Large intestine (tissue), 3 donors: ENCODE results near the gene NXPE3. TPM values are rescaled to one million over a fixed set of nuclear protein-coding genes. Genes with fewer than 3 reads are reported as not detected.

Experiments
- DNase-seq, 2 donors: peaks; one replicate each; pipeline versions ENCODE4 v3.0.0 to v3.0.0-alpha.2; 2013
- H3K27ac ChIP-seq: one replicate; pipeline ENCODE4 v1.5.1; 2013; ENCODE audit warnings: low read length
- H3K27me3 ChIP-seq: 2 replicates; pipeline ENCODE4 v1.6.1; 2013; ENCODE audit warnings: low read length; ENCODE audit not compliant: control insufficient read depth, insufficient read depth
- H3K36me3 ChIP-seq: 2 replicates; pipeline ENCODE4 v1.6.1; 2013; ENCODE audit warnings: low read length; ENCODE audit not compliant: control insufficient read depth, insufficient read depth
- H3K4me1 ChIP-seq: one replicate; pipeline ENCODE4 v1.6.1; 2013; ENCODE audit warnings: low read length; ENCODE audit not compliant: control insufficient read depth, insufficient read depth
- H3K4me3 ChIP-seq: one replicate; pipeline ENCODE4 v1.5.1; 2013; ENCODE audit warnings: low read length
- H3K9me3 ChIP-seq: one replicate; pipeline ENCODE4 v1.6.1; 2013; ENCODE audit warnings: mild to moderate bottlenecking, low read depth, low read length, moderate library complexity; ENCODE audit not compliant: control insufficient read depth
- WGBS: methylation state at CpG from one replicate; pipeline ENCODE4 v1.1.5; 2013; ENCODE audit warnings: low lambda C conversion rate; ENCODE audit not compliant: insufficient coverage; 5-methylcytosine and 5-hydroxymethylcytosine counted together
- polyA plus RNA-seq: library from polyadenylated mRNA; unstranded; fragments of 120-200 nt; gene quantifications from one replicate; pipeline ENCODE4 v1.2.1, GENCODE V29; 2013

The NXPE3 gene
- polyA plus RNA-seq, 1 donor, result 4.3 TPM

GRCh38 chr3:101828691-101829436, 49.9 kb downstream of the NXPE3 start:
- Histone ChIP-seq H3K36me3 (no peaks in the 10 kb centered on the region), H3K27me3 (no peaks in the 10 kb centered on the region), H3K27ac (peak overlapping the region; percentile 87), H3K4me3 (no peak overlapping the region), H3K9me3 (no peaks in the 10 kb centered on the region), H3K4me1 (peaks cover 15% of the 10 kb centered on the region)
- peak; percentile 38 to 65 for DNase-seq
- 43% methylated on average over 1 of the region's 9 CpGs for WGBS

GRCh38 chr3:101829437-101829830, 50.4 kb downstream of the NXPE3 start:
- H3K27ac ChIP-seq, result peak overlapping the region; percentile 4
- no peaks in the 10 kb centered on the region for H3K36me3 ChIP-seq
- H3K4me1 ChIP-seq, result peaks cover 15% of the 10 kb centered on the region
- H3K27me3 ChIP-seq, result no peaks in the 10 kb centered on the region
- no peaks in the 10 kb centered on the region for H3K9me3 ChIP-seq
- WGBS, result no CpG with 5 or more reads among the region's 2 CpGs
- DNase-seq, result no peak
- H3K4me3 ChIP-seq, result no peak overlapping the region

- no CpG with 5 or more reads among the region's 2 CpGs for WGBS
- Histone ChIP-seq H3K27me3 (no peaks in the 10 kb centered on the region), H3K27ac (no peak overlapping the region), H3K4me3 (no peak overlapping the region), H3K36me3 (no peaks in the 10 kb centered on the region), H3K9me3 (no peaks in the 10 kb centered on the region), H3K4me1 (peaks cover 15% of the 10 kb centered on the region)
- no peak for DNase-seq
These were observed 50.9 kb downstream of the NXPE3 start for GRCh38 chr3:101829874-101830273.

GRCh38 chr3:101833446-101833974, 54.5 kb downstream of the NXPE3 start:
- Histone ChIP-seq H3K27me3 (no peaks in the 10 kb centered on the region), H3K27ac (no peak overlapping the region), H3K9me3 (no peaks in the 10 kb centered on the region), H3K4me1 (peaks cover 11% of the 10 kb centered on the region), H3K4me3 (no peak overlapping the region), H3K36me3 (no peaks in the 10 kb centered on the region)
- no CpG with 5 or more reads among the region's 2 CpGs for WGBS
- DNase-seq, result no peak

- no peaks in the 10 kb centered on the region for H3K36me3 ChIP-seq
- H3K4me1 ChIP-seq, result peaks cover 3% of the 10 kb centered on the region
- H3K9me3 ChIP-seq, result no peaks in the 10 kb centered on the region
- H3K4me3 ChIP-seq, result no peak overlapping the region
- 100% methylated on average over 1 of the region's 2 CpGs for WGBS
- no peak overlapping the region for H3K27ac ChIP-seq
- H3K27me3 ChIP-seq, result no peaks in the 10 kb centered on the region
- no peak for DNase-seq
These were observed 56.7 kb downstream of the NXPE3 start for GRCh38 chr3:101835676-101836075.

GRCh38 chr3:101836160-101836559, 57.1 kb downstream of the NXPE3 start:
- peaks cover 3% of the 10 kb centered on the region for H3K4me1 ChIP-seq
- WGBS, result no CpG with 5 or more reads among the region's 6 CpGs
- H3K27ac ChIP-seq, result no peak overlapping the region

GRCh38 chr3:101836652-101837598, 57.9 kb downstream of the NXPE3 start:
- no peak overlapping the region for H3K4me3 ChIP-seq
- H3K36me3 ChIP-seq, result no peaks in the 10 kb centered on the region
- peaks cover under 1% of the 10 kb centered on the region for H3K9me3 ChIP-seq
- H3K27me3 ChIP-seq, result no peaks in the 10 kb centered on the region
- peaks cover 3% of the 10 kb centered on the region for H3K4me1 ChIP-seq
- DNase-seq, result peak in 1 of 2 donors; percentile 45
- no peak overlapping the region for H3K27ac ChIP-seq
- 64% methylated on average over 3 of the region's 3 CpGs for WGBS

More at GRCh38 chr3:101836160-101836559, 57.1 kb downstream of the NXPE3 start:
- H3K27me3 ChIP-seq, result no peaks in the 10 kb centered on the region
- no peak for DNase-seq
- H3K4me3 ChIP-seq, result no peak overlapping the region
- no peaks in the 10 kb centered on the region for H3K9me3 ChIP-seq
- H3K36me3 ChIP-seq, result no peaks in the 10 kb centered on the region

- Histone ChIP-seq H3K27ac (no peak overlapping the region), H3K4me3 (no peak overlapping the region), H3K36me3 (no peaks in the 10 kb centered on the region), H3K4me1 (peaks cover 3% of the 10 kb centered on the region), H3K9me3 (peaks cover 3% of the 10 kb centered on the region), H3K27me3 (no peaks in the 10 kb centered on the region)
- DNase-seq, result peak in 1 of 2 donors; percentile 39
- 30% methylated on average over 2 of the region's 2 CpGs for WGBS
These were observed 59.7 kb downstream of the NXPE3 start for GRCh38 chr3:101838691-101839090.

GRCh38 chr3:101840066-101840465, 61.1 kb downstream of the NXPE3 start:
- Histone ChIP-seq H3K36me3 (no peaks in the 10 kb centered on the region), H3K4me3 (no peak overlapping the region), H3K4me1 (peaks cover 3% of the 10 kb centered on the region), H3K27ac (no peak overlapping the region), H3K27me3 (no peaks in the 10 kb centered on the region), H3K9me3 (peaks cover 3% of the 10 kb centered on the region)
- no peak for DNase-seq

- 100% methylated on average over 1 of the region's 2 CpGs for WGBS
- peaks cover 18% of the 10 kb centered on the region for H3K4me1 ChIP-seq
- no peak overlapping the region for H3K4me3 ChIP-seq
- DNase-seq, result no peak
- H3K36me3 ChIP-seq, result no peaks in the 10 kb centered on the region
- H3K27me3 ChIP-seq, result no peaks in the 10 kb centered on the region
- H3K9me3 ChIP-seq, result peaks cover 3% of the 10 kb centered on the region
- no peak overlapping the region for H3K27ac ChIP-seq
These were observed 63.4 kb downstream of the NXPE3 start for GRCh38 chr3:101842245-101842934.
